Bronchial smooth muscle cell (primary cell): ENCODE measurements around the gene TMEM39A. TPM values are rescaled to one million over a fixed set of nuclear protein-coding genes. Genes with fewer than 3 reads are reported as not detected.

Experiments
- total RNA-seq: library from RNA; depleted of rRNA; stranded (reverse); fragments of >200 nt; gene quantifications from 2 replicates; pipeline ENCODE4 v1.2.1, GENCODE V29; 2014

The TMEM39A gene, protein sequence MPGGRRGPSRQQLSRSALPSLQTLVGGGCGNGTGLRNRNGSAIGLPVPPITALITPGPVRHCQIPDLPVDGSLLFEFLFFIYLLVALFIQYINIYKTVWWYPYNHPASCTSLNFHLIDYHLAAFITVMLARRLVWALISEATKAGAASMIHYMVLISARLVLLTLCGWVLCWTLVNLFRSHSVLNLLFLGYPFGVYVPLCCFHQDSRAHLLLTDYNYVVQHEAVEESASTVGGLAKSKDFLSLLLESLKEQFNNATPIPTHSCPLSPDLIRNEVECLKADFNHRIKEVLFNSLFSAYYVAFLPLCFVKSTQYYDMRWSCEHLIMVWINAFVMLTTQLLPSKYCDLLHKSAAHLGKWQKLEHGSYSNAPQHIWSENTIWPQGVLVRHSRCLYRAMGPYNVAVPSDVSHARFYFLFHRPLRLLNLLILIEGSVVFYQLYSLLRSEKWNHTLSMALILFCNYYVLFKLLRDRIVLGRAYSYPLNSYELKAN
- 35.1 and 45.6 TPM in 2 replicates for total RNA-seq

DNA sequence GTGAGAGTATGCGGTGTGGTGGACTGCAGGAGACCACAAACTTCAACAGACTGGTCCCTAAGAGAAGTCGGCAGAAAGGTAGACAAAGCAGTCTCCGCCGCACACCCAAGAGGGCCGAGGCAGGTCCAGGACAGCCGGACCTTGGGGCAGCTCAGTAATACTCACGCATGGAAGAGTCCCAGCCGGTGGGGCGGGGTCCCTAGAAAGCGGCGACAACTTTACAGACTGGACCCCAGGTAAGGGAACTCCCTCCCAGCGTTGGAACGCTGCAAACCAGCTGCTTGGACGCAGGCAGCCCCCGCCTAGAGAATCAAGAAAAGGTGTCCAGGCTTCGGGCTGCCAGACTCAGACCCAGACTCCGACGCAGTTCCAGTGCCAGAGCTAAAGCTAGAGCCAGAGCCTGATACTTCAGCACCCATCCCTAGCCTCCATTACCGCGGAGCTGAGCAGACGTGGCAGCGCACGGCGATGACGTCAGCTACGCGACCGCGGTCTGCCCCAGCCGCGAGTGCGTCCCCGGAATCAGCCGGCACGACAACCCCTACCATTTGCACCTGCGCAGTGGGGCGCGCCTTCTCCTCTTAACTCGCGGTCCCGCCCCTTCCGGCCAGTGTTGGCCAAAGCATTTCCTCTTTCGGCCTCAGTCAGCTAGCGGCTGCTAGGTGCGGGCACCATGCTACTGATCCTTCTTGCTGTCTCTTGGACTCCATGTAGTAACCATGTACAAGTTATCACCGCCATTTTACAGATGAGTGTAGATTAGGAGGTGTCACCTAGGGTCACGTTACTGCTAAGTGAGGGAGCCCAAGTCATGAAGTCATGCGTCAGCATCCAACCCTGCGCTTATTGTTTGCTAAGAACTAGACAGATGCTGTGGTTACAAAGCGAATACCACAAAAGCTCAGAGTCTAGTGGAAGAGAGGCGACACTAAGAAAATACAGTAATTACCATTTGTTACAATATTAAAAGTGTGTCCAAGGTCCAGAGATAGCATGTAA is at the start of gene TMEM39A:
Gene TMEM39A, minus strand, starts transcription at position 445 of the 999 bp plus-strand sequence. CDS start 1,541 bp downstream, outside the sequence.

DNA sequence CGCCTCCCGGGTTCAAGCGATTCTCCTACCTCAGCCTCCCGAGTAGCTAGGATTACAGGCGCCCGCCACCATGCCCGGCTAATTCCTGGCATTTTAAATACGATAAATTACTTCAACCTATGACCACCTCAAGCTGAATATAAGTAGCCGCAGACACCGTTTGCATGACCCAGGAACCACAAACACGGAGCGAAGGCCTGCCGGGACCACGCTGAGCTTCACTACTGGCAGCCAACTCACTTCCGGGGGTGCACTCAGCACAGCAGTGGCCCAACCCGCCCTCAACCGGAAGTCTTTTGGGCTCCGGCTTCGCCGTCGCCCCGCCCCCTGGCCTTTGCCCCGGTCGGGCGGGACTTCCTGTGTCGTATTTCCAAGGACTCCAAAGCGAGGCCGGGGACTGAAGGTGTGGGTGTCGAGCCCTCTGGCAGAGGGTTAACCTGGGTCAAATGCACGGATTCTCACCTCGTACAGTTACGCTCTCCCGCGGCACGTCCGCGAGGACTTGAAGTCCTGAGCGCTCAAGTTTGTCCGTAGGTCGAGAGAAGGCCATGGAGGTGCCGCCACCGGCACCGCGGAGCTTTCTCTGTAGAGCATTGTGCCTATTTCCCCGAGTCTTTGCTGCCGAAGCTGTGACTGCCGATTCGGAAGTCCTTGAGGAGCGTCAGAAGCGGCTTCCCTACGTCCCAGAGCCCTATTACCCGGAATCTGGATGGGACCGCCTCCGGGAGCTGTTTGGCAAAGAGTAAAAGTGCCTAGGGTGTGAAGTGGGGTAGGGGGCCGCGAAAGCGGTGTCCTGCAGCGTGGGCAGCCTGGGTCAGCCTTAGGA is 35.0 kb upstream of the TMEM39A start, which contains the start of gene TIMMDC1:
Gene TIMMDC1, plus strand, starts transcription at position 362 of the 826 bp plus-strand sequence. Its CDS starts 187 bp downstream, at position 549.

Other genes with a start within 250 kb of the TMEM39A start
- 23.0 and 24.1 TPM in 2 replicates for gene B4GALT4, start 222.7 kb downstream of the TMEM39A start, total RNA-seq
- gene ARHGAP31, start 169.2 kb downstream of the TMEM39A start, total RNA-seq: 2.7 and 3.3 TPM in 2 replicates
- gene POGLUT1, start 5.3 kb upstream of the TMEM39A start, total RNA-seq: 10.7 and 17.9 TPM in 2 replicates
- gene TIMMDC1, start 34.9 kb upstream of the TMEM39A start, total RNA-seq: 39.8 and 46.7 TPM in 2 replicates
- gene CD80, start 96.0 kb upstream of the TMEM39A start, total RNA-seq: 0.16 and 0.26 TPM in 2 replicates
- 1.0 and 1.7 TPM in 2 replicates for gene ADPRH, start 115.9 kb upstream of the TMEM39A start, total RNA-seq
- gene PLA1A, start 134.3 kb upstream of the TMEM39A start, total RNA-seq: 2.1 and 3.5 TPM in 2 replicates
- gene POPDC2, start 197.0 kb upstream of the TMEM39A start, total RNA-seq: under 0.01 and 0.26 TPM in 2 replicates
- gene COX17, start 213.8 kb upstream of the TMEM39A start, total RNA-seq: 17.4 and 18.0 TPM in 2 replicates
- 0.34 and 0.47 TPM in 2 replicates for gene CFAP91, start 239.4 kb upstream of the TMEM39A start, total RNA-seq